ENCODE results near the gene F3. TPM values are rescaled to one million over a fixed set of nuclear protein-coding genes. Genes with fewer than 3 reads are reported as not detected.

The F3 gene
- total RNA-seq, 1 experiment from 2014 or later: 7.8 TPM

- TF ChIP-seq STAT6 (CRISPR knock-in tag; conservative IDR thresholded peaks at IDR 0.05; ENCODE audit: low read depth): no peak
Observed at GRCh38 chr1:94490556-94490955, 51.0 kb downstream of the F3 start (continued).

- TF ChIP-seq E2F1 (CRISPR knock-in tag; IDR thresholded peaks at IDR 0.05) (no peak), NR2C2 (CRISPR knock-in tag; IDR thresholded peaks at IDR 0.05) (no peak), ZBTB43 (CRISPR knock-in tag; IDR thresholded peaks at IDR 0.05) (no peak), CDX4 (CRISPR knock-in tag; IDR thresholded peaks at IDR 0.05; ENCODE audit: borderline replicate concordance) (no peak)
- Mint-ChIP-seq H3K36me3 (peaks cover 14% of the 10 kb centered on the region), H3K9me3 (no peaks in the 10 kb centered on the region), H3K27ac (no peak overlapping the region), H3K4me3 (no peak overlapping the region), H3K4me1 (peaks cover 2% of the 10 kb centered on the region; the same call in 1 of the 2 replicates), H3K27me3 (ENCODE audit: low read depth) (no peaks in the 10 kb centered on the region)
- no peak for ATAC-seq
- ChIA-PET CTCF (no interaction called here), POLR2A (no interaction called here)
- no peak for DNase-seq (ENCODE audit: low spot score)
Observed at GRCh38 chr1:94486990-94487389, 54.6 kb downstream of the F3 start.

GRCh38 chr1:94481473-94481933 is 60.1 kb downstream of the F3 start:
- H3K36me3 Mint-ChIP-seq: peaks cover 6% of the 10 kb centered on the region
- ChIA-PET CTCF (interaction anchor here (0.6 to 3.1 kb wide), 29 partner anchors 8 to 562 kb away, joined by 3 to 17 read pairs (median 4); partner anchors contain the start of gene ABCD3), POLR2A (no interaction called here)
- H3K27me3 Mint-ChIP-seq (ENCODE audit: low read depth): no peaks in the 10 kb centered on the region
- ATAC-seq (peak; percentile 100), DNase-seq (ENCODE audit: low spot score) (peak; percentile 47)
- H3K4me3 Mint-ChIP-seq: no peak overlapping the region
- H3K27ac Mint-ChIP-seq: peak overlapping the region; percentile 19; the same call in 1 of the 2 replicates
- TF ChIP-seq ARID4B (CRISPR knock-in tag; IDR thresholded peaks at IDR 0.05; ENCODE audit: borderline replicate concordance): no peak
- no peak for TF ChIP-seq ZNF512 (CRISPR knock-in tag; IDR thresholded peaks at IDR 0.05; ENCODE audit: borderline replicate concordance)
- TF ChIP-seq CTCF (IDR thresholded peaks at IDR 0.05): peak; percentile 72
- no peak for TF ChIP-seq STAT6 (CRISPR knock-in tag; conservative IDR thresholded peaks at IDR 0.05; ENCODE audit: low read depth)
- H3K9me3 Mint-ChIP-seq: no peaks in the 10 kb centered on the region
- H3K4me1 Mint-ChIP-seq: 0 out of 2 replicates have a peak, but pooled peaks cover 2% of the 10 kb centered on the region

Measured in WTC11 (cell line).